IPS DF 4.7 (cell line): Measurements from ENCODE around the gene SCAF4.
"Not testable (repeated sequence)": the region's sequence is repeated elsewhere in the genome, so short reads cannot be mapped to it uniquely, and the experiment has no call there.

Source experiments
- DNase-seq: peaks from one replicate; pipeline ENCODE4 v3.0.0-alpha.2; 2013; ENCODE audit warnings: low spot score; ENCODE audit errors: extremely low read depth

Gene SCAF4

GRCh38 chr21:31673321-31673912 lies 58.5 kb downstream of the SCAF4 start:
- no peak for DNase-seq

- DNase-seq, result no peak
Observed at GRCh38 chr21:31671931-31672330, 60.0 kb downstream of the SCAF4 start.

GRCh38 chr21:31671146-31671716 lies 60.7 kb downstream of the SCAF4 start:
- DNase-seq, result no peak

GRCh38 chr21:31670070-31670469 lies 61.8 kb downstream of the SCAF4 start:
- no peak for DNase-seq

- no peak for DNase-seq
Observed at GRCh38 chr21:31668651-31669491, 63.0 kb downstream of the SCAF4 start.

GRCh38 chr21:31667639-31668038 lies 64.3 kb downstream of the SCAF4 start:
- DNase-seq, result no peak

GRCh38 chr21:31667132-31667531 lies 64.8 kb downstream of the SCAF4 start:
- no peak for DNase-seq

- no peak for DNase-seq
Observed at GRCh38 chr21:31666445-31667010, 65.4 kb downstream of the SCAF4 start.

GRCh38 chr21:31665869-31666268 lies 66.0 kb downstream of the SCAF4 start:
- DNase-seq, result not testable (repeated sequence)

GRCh38 chr21:31665397-31665796 lies 66.5 kb downstream of the SCAF4 start:
- no peak for DNase-seq

- no peak for DNase-seq
Observed at GRCh38 chr21:31663584-31664249, 68.2 kb downstream of the SCAF4 start.

GRCh38 chr21:31660591-31660990 lies 71.3 kb downstream of the SCAF4 start:
- no peak for DNase-seq

- no peak for DNase-seq
Observed at GRCh38 chr21:31660259-31660565, 71.7 kb downstream of the SCAF4 start.

GRCh38 chr21:31659536-31660258 lies 72.2 kb downstream of the SCAF4 start, which contains the start of gene SOD1:
Gene SOD1, plus strand, starts transcription at chr21:31659693. Its CDS starts 77 bp downstream, at chr21:31659770.
- DNase-seq, result peak; percentile 71

- no peak for DNase-seq
Observed at GRCh38 chr21:31659286-31659535, 72.7 kb downstream of the SCAF4 start.

- no peak for DNase-seq
Observed at GRCh38 chr21:31658053-31658452, 73.9 kb downstream of the SCAF4 start.

GRCh38 chr21:31656199-31657095 lies 75.5 kb downstream of the SCAF4 start:
- no peak for DNase-seq

- DNase-seq, result not testable (repeated sequence)
Observed at GRCh38 chr21:31654821-31655580, 76.9 kb downstream of the SCAF4 start.

GRCh38 chr21:31654340-31654739 lies 77.6 kb downstream of the SCAF4 start:
- no peak for DNase-seq

- not testable (repeated sequence) for DNase-seq
Observed at GRCh38 chr21:31651491-31651890, 80.4 kb downstream of the SCAF4 start.
